Measurements from ENCODE around the gene OR52W1. TPM values are rescaled to one million over a fixed set of nuclear protein-coding genes. Genes with fewer than 3 reads are reported as not detected.

The OR52W1 gene
- total RNA-seq, 1 experiment from 2014 or later: not detected

DNA sequence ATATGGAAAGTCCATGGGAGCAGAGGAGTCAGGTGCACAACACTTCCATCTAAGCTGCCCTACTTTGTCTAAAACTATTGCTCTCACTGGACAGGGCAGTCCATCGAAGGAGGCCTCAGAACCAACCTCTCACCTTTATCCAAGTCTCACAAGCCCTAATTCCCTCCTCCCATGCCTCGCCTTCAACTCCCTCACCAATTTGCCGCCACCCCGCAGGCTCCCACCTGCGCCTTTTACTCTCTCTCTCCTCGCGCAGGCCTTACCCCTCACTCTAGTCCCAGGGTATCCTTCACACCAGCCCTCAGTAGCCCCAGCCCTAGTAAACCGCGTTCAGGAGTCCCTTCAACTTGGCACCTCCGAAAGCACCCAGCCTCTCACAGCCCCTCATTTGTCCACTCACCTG is 35.0 kb downstream of the OR52W1 start:
- H2AFZ ChIP-seq (ENCODE audit: low read depth, low read length, poor library complexity, severe bottlenecking): no peak overlapping the region
- H3K9me2 ChIP-seq (ENCODE audit: insufficient read depth): peaks cover 6% of the 10 kb centered on the region; the same call in 1 of the 2 replicates
- peaks cover 52% of the 10 kb centered on the region for H3K79me2 ChIP-seq (ENCODE audit: insufficient read depth, low read length)
- H3K4me1 ChIP-seq (ENCODE audit: control insufficient read depth in 1 of 2, insufficient read depth in 2 of 2, low read length in 2 of 2): peaks cover 0 to 16% of the 10 kb centered on the region in 2 experiments; a peak in 2 of 4 replicates
- peak overlapping the region; percentile 25; the same call in 1 of the 2 replicates for H3K27ac ChIP-seq (ENCODE audit: low read depth, low read length)
- RAD21 ChIA-PET (ENCODE audit: low non-redundant PET in 1 of 2, low total read pairs in 2 of 2, uncharacterized antibody in 2 of 2, unreplicated experiment in 2 of 2): no interaction called here
- peak overlapping the region; percentile 93 to 97 for H3K4me3 ChIP-seq (replicated peaks in 1 of 2; ENCODE audit: low read depth in 1 of 2, low read length in 2 of 2)
- POLR2A ChIA-PET: interaction anchor here (1.5 kb wide), 1 partner anchor 16 kb away, joined by 4 read pairs; no protein-coding TSS in a partner anchor
- no peaks in the 10 kb centered on the region for H3K27me3 ChIP-seq (ENCODE audit: insufficient read depth, low read length)
- peak overlapping the region; percentile 94 for H3K9ac ChIP-seq (ENCODE audit: low read length)
- BruUV-seq (replicated peaks): TSS peak; percentile 49
- H3K4me2 ChIP-seq (ENCODE audit: low read length): peak overlapping the region; percentile 83
- DNase-seq (ENCODE audit: low read depth, low spot score) (no peak), ATAC-seq (peak; percentile 1)
- TF ChIP-seq CBX3 (IDR thresholded peaks at IDR 0.05; ENCODE audit: low read depth) (no peak), POLR2AphosphoS5 (IDR thresholded peaks at IDR 0.05; ENCODE audit: low read depth, low read length) (no peak), FOSL1 (IDR thresholded peaks at IDR 0.05; ENCODE audit: low read depth) (no peak), ZFX (IDR thresholded peaks at IDR 0.05) (no peak)
- no peaks in the 10 kb centered on the region for H3K36me3 ChIP-seq (ENCODE audit: control insufficient read depth in 1 of 2, insufficient read depth in 2 of 2, low read length in 2 of 2)
- intact Hi-C loops (cut with micrococcal nuclease): no loop called here
- no peaks in the 10 kb centered on the region for H3K9me3 ChIP-seq (ENCODE audit: control insufficient read depth in 1 of 2, insufficient read depth in 1 of 2, low read depth in 1 of 2, low read length in 2 of 2)
- no peaks in the 10 kb centered on the region for H4K20me1 ChIP-seq (ENCODE audit: insufficient read depth)
- CTCF ChIA-PET: interaction anchor here (1.0 to 2.6 kb wide), 4 partner anchors 16 to 129 kb away, joined by 7 to 12 read pairs (median 7); no protein-coding TSS in a partner anchor

GRCh38 chr11:6234387-6235107 is 35.5 kb downstream of the OR52W1 start, which contains the start of gene FHIP1B:
Gene FHIP1B, minus strand, starts transcription at chr11:6234636. Its CDS starts 10,120 bp downstream, at chr11:6224516.
- H3K27ac ChIP-seq (ENCODE audit: low read depth, low read length): peak within 1 kb of the TSS; percentile 64
- intact Hi-C loops (cut with micrococcal nuclease): no loop called here

More at GRCh38 chr11:6234387-6235107, 35.5 kb downstream of the OR52W1 start, which contains the start of gene FHIP1B:
- no peaks in the 10 kb centered on the region for H4K20me1 ChIP-seq (ENCODE audit: insufficient read depth)
- ChIA-PET RAD21 (ENCODE audit: low non-redundant PET in 1 of 2, low total read pairs in 2 of 2, uncharacterized antibody in 2 of 2, unreplicated experiment in 2 of 2) (interaction anchor here in 1 of 2 experiments (1.0 kb wide), 1 partner anchor 16 kb away, joined by 3 read pairs; no protein-coding TSS in a partner anchor), CTCF (interaction anchor here (1.0 to 2.6 kb wide), 4 partner anchors 15 to 128 kb away, joined by 7 to 12 read pairs (median 7); no protein-coding TSS in a partner anchor), POLR2A (interaction anchor here (1.5 kb wide), 1 partner anchor 16 kb away, joined by 4 read pairs; no protein-coding TSS in a partner anchor)
- no TSS peak for BruUV-seq (replicated peaks)
- H3K4me2 ChIP-seq (ENCODE audit: low read length): peak within 1 kb of the TSS; percentile 92
- H3K9me2 ChIP-seq (ENCODE audit: insufficient read depth): peaks cover 6% of the 10 kb centered on the region; the same call in 1 of the 2 replicates
- peaks cover 47% of the 10 kb centered on the region for H3K79me2 ChIP-seq (ENCODE audit: insufficient read depth, low read length)
- no peaks in the 10 kb centered on the region for H3K36me3 ChIP-seq (ENCODE audit: control insufficient read depth in 1 of 2, insufficient read depth in 2 of 2, low read length in 2 of 2)
- DNase-seq (ENCODE audit: low read depth, low spot score): peak; percentile 100
- peak within 1 kb of the TSS; percentile 93 to 97 for H3K4me3 ChIP-seq (replicated peaks in 1 of 2; ENCODE audit: low read depth in 1 of 2, low read length in 2 of 2)
- ATAC-seq: peak; percentile 96
- TF ChIP-seq SRF (IDR thresholded peaks at IDR 0.05; ENCODE audit: low read depth) (peak; percentile 66; the same call in 1 of the 2 replicates), TCF7L2 (IDR thresholded peaks at IDR 0.05; ENCODE audit: borderline replicate concordance, extremely low read depth, insufficient read depth, insufficient read length) (peak; percentile 60), SIN3A (IDR thresholded peaks at IDR 0.05; ENCODE audit: low read depth) (peak; percentile 77), CEBPB (IDR thresholded peaks at IDR 0.05; ENCODE audit: low read depth) (no peak), EZH2 (IDR thresholded peaks at IDR 0.05) (no peak), YY1 (IDR thresholded peaks at IDR 0.05; ENCODE audit: extremely low read depth, insufficient replicate concordance, low read depth, low read length) (peak; percentile 88), MAX (IDR thresholded peaks at IDR 0.05) (peak; percentile 74), CBX3 (IDR thresholded peaks at IDR 0.05; ENCODE audit: low read depth) (no peak), ATF3 (IDR thresholded peaks at IDR 0.05) (no peak), EGR1 (IDR thresholded peaks at IDR 0.05; ENCODE audit: low read depth) (peak; percentile 97), ZFX (IDR thresholded peaks at IDR 0.05) (peak; percentile 43; the same call in 1 of the 2 replicates), SP1 (IDR thresholded peaks at IDR 0.05; ENCODE audit: low read depth) (peak; percentile 95), ELF1 (IDR thresholded peaks at IDR 0.05; ENCODE audit: borderline replicate concordance, low read depth) (no peak), RAD21 (IDR thresholded peaks at IDR 0.05; ENCODE audit: low read depth) (no peak), POLR2AphosphoS5 (IDR thresholded peaks at IDR 0.05; ENCODE audit: low read depth, low read length) (peak; percentile 84), POLR2A (IDR thresholded peaks at IDR 0.05; ENCODE audit: borderline replicate concordance, extremely low read depth, insufficient read depth, insufficient read length) (no peak), FOSL1 (IDR thresholded peaks at IDR 0.05; ENCODE audit: low read depth) (no peak)
- TF ChIP-seq, protein P1, sequence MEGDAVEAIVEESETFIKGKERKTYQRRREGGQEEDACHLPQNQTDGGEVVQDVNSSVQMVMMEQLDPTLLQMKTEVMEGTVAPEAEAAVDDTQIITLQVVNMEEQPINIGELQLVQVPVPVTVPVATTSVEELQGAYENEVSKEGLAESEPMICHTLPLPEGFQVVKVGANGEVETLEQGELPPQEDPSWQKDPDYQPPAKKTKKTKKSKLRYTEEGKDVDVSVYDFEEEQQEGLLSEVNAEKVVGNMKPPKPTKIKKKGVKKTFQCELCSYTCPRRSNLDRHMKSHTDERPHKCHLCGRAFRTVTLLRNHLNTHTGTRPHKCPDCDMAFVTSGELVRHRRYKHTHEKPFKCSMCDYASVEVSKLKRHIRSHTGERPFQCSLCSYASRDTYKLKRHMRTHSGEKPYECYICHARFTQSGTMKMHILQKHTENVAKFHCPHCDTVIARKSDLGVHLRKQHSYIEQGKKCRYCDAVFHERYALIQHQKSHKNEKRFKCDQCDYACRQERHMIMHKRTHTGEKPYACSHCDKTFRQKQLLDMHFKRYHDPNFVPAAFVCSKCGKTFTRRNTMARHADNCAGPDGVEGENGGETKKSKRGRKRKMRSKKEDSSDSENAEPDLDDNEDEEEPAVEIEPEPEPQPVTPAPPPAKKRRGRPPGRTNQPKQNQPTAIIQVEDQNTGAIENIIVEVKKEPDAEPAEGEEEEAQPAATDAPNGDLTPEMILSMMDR (IDR thresholded peaks at IDR 0.05 in 2 of 3, conservative IDR thresholded peaks at IDR 0.05 in 1 of 3; ENCODE audit: borderline replicate concordance in 1 of 3, insufficient read depth in 1 of 3, low read depth in 2 of 3, low read length in 2 of 3): no peak
- peaks cover 0 to 16% of the 10 kb centered on the region in 2 experiments; a peak in 2 of 4 replicates for H3K4me1 ChIP-seq (ENCODE audit: control insufficient read depth in 1 of 2, insufficient read depth in 2 of 2, low read length in 2 of 2)
- no peaks in the 10 kb centered on the region for H3K9me3 ChIP-seq (ENCODE audit: control insufficient read depth in 1 of 2, insufficient read depth in 1 of 2, low read depth in 1 of 2, low read length in 2 of 2)
- peak within 1 kb of the TSS; percentile 94 for H3K9ac ChIP-seq (ENCODE audit: low read length)
- peak within 1 kb of the TSS; percentile 75 for H2AFZ ChIP-seq (ENCODE audit: low read depth, low read length, poor library complexity, severe bottlenecking)
- no peaks in the 10 kb centered on the region for H3K27me3 ChIP-seq (ENCODE audit: insufficient read depth, low read length)

All from HCT116 (cell line).